GM12878 (cell line): ENCODE measurements around the gene TBC1D5. TPM values are rescaled to one million over a fixed set of nuclear protein-coding genes. Genes with fewer than 3 reads are reported as not detected.

Experiments
- BCL11A ChIP-seq: IDR thresholded peaks from 2 replicates; pipeline ENCODE4 v1.6.1; 2011; ENCODE audit warnings: low read depth, low read length
- CBFB ChIP-seq: IDR thresholded peaks from 2 replicates; pipeline ENCODE4 v1.6.1; 2016; ENCODE audit warnings: antibody characterized with exemption, low read depth
- CEBPB ChIP-seq, 2 experiments: fragments of 150-350 bp in 1 of 2; IDR thresholded peaks; 2 replicates each; pipeline ENCODE4 v1.6.1; 2012 to 2014; ENCODE audit warnings: low read depth in 2 of 2, low read length in 2 of 2, borderline replicate concordance in 1 of 2, inconsistent platforms in 1 of 2
- CREM ChIP-seq: IDR thresholded peaks from 2 replicates; pipeline ENCODE4 v1.6.1; 2014; ENCODE audit warnings: antibody characterized with exemption, low read depth
- DPF2 ChIP-seq: fragments of 450-650 bp; IDR thresholded peaks from 2 replicates; pipeline ENCODE4 v1.6.1; 2017; ENCODE audit warnings: mild to moderate bottlenecking
- EGR1 ChIP-seq, 2 experiments: IDR thresholded peaks; 1 replicate in 1 of 2; 2 replicates in 1 of 2; pipeline ENCODE4 v1.6.1; 2011 to 2012; ENCODE audit warnings: low read depth in 2 of 2, low read length in 2 of 2, borderline replicate concordance in 1 of 2, mild to moderate bottlenecking in 1 of 2, moderate library complexity in 1 of 2
- EP300 ChIP-seq, 2 experiments: fragments of 150-350 bp in 1 of 2; IDR thresholded peaks; 2 replicates each; pipeline ENCODE4 v1.6.1; 2011 to 2012; ENCODE audit warnings: low read depth in 2 of 2, low read length in 2 of 2, borderline replicate concordance in 1 of 2, improper control_type of control experiment in 1 of 2, inconsistent platforms in 1 of 2; ENCODE audit not compliant: control insufficient read depth in 1 of 2
- HSF1 ChIP-seq: fragments of 150-350 bp; IDR thresholded peaks from 2 replicates; pipeline ENCODE4 v1.6.1; 2014; ENCODE audit warnings: mild to moderate bottlenecking, low read depth, low read length
- IKZF1 ChIP-seq: fragments of 450-650 bp; conservative IDR thresholded peaks from 2 replicates; pipeline ENCODE4 v1.6.1; 2017; ENCODE audit warnings: antibody characterized with exemption, mild to moderate bottlenecking
- IKZF2 ChIP-seq, 2 experiments: fragments of 450-650 bp; IDR thresholded peaks; 2 replicates each; pipeline ENCODE4 v1.6.1; 2017; ENCODE audit warnings: mild to moderate bottlenecking in 2 of 2, moderate library complexity in 2 of 2
- IRF5 ChIP-seq: fragments of 450-650 bp; IDR thresholded peaks from 2 replicates; pipeline ENCODE4 v1.6.1; 2017; ENCODE audit warnings: borderline replicate concordance
- MLLT1 ChIP-seq: fragments of 450-650 bp; IDR thresholded peaks from 2 replicates; pipeline ENCODE4 v1.6.1; 2016; ENCODE audit warnings: mild to moderate bottlenecking
- MTA2 ChIP-seq: fragments of 450-650 bp; IDR thresholded peaks from 2 replicates; pipeline ENCODE4 v1.6.1; 2016; ENCODE audit warnings: low read depth, mild to moderate bottlenecking, moderate library complexity
- NBN ChIP-seq: fragments of 450-650 bp; IDR thresholded peaks from 2 replicates; pipeline ENCODE4 v1.6.1; 2016
- NFIC ChIP-seq: IDR thresholded peaks from 2 replicates; pipeline ENCODE4 v1.6.1; 2012; ENCODE audit warnings: low read depth, mild to moderate bottlenecking, inconsistent platforms, low read length, moderate library complexity
- POLR2AphosphoS2 ChIP-seq: IDR thresholded peaks from 2 replicates; pipeline ENCODE4 v1.6.1; 2011; ENCODE audit warnings: low read depth, mild to moderate bottlenecking, low read length, improper control_type of control experiment, moderate library complexity
- RCOR1 ChIP-seq: conservative IDR thresholded peaks from 2 replicates; pipeline ENCODE4 v1.6.1; 2012; ENCODE audit warnings: low read depth, low read length, improper control_type of control experiment
- RELB ChIP-seq: fragments of 450-650 bp; IDR thresholded peaks from 2 replicates; pipeline ENCODE4 v1.6.1; 2017; ENCODE audit warnings: low read depth, mild to moderate bottlenecking, moderate library complexity
- RUNX3 ChIP-seq: IDR thresholded peaks from 2 replicates; pipeline ENCODE4 v1.6.1; 2012; ENCODE audit warnings: low read length, inconsistent platforms
- polyA plus RNA-seq, 11 experiments: library from polyadenylated mRNA; depleted of rRNA in 4 of 11; unstranded in 6 of 11; stranded (reverse) in 5 of 11; fragments of >200 nt; fragmentation: Nextera tagmentation in 4 of 11; fragmentation: Illumina TruSeq in 1 of 11; extraction: Ambion mirVana in 4 of 11; extraction: Trizol in 1 of 11; gene quantifications; 1 replicate in 1 of 11; 2 replicates in 10 of 11; pipeline versions ENCODE4 v1.2.1 to v1.2.3, GENCODE V29; 2011 to 2016; ENCODE audit warnings: inconsistent platforms in 2 of 11, missing spikeins in 2 of 11, low read depth in 1 of 11
- total RNA-seq, 4 experiments: library from RNA; depleted of rRNA in 3 of 4; stranded (reverse); fragments of >200 nt in 3 of 4; fragmentation: Illumina TruSeq in 1 of 4; extraction: Trizol in 1 of 4; gene quantifications; 2 replicates each; pipeline versions ENCODE4 v1.2.1 to v1.2.3, GENCODE V29; 2013 to 2021
- TF ChIP-seq, protein P1 (sequence below): fragments of 450-650 bp; IDR thresholded peaks from 2 replicates; pipeline ENCODE4 v1.6.1; 2016; ENCODE audit warnings: mild to moderate bottlenecking
- TF ChIP-seq, protein P2 (sequence below): IDR thresholded peaks from 2 replicates; pipeline ENCODE4 v1.6.1; 2012; ENCODE audit warnings: low read length, inconsistent platforms

Gene TBC1D5
- total and polyA plus RNA-seq, 10 of the 15 experiments (the other 5 are each of a cell fraction or from before 2014, with no cell fraction given): 5.5 to 61.0 (median 43.8) TPM

GRCh38 chr3:17579289-17580031 is 163.0 kb downstream of the TBC1D5 start (continued):
- TF ChIP-seq RCOR1 (0 out of 2 replicates have a peak, but pooled peaks have one; percentile 53), HSF1 (no peak), EGR1 (IDR thresholded peaks at IDR 0.05; ENCODE audit: borderline replicate concordance in 1 of 2, low read depth in 2 of 2, low read length in 2 of 2) (no peak), NFIC (peak; percentile 93), IRF5 (no peak), CEBPB (IDR thresholded peaks at IDR 0.05; ENCODE audit: borderline replicate concordance in 1 of 2, low read depth in 2 of 2, low read length in 2 of 2) (peak in 1 of 2 experiments; percentile 50; a peak in 1 of 4 replicates), CREM (no peak), IKZF1 (peak; percentile 78), MTA2 (peak; percentile 86), EP300 (IDR thresholded peaks at IDR 0.05; ENCODE audit: borderline replicate concordance in 1 of 2, control insufficient read depth in 1 of 2, low read depth in 2 of 2, low read length in 2 of 2) (peak; percentile 31 to 67; a peak in 2 of 4 replicates), RUNX3 (peak; percentile 100), POLR2AphosphoS2 (no peak), IKZF2 (IDR thresholded peaks at IDR 0.05) (peak; percentile 79 to 88), BCL11A (peak; percentile 73; the same call in 1 of the 2 replicates), MLLT1 (peak; percentile 78), NBN (peak; percentile 48; the same call in 1 of the 2 replicates), RELB (peak; percentile 56), DPF2 (peak; percentile 89), CBFB (peak; percentile 95)
- TF ChIP-seq, protein P1, sequence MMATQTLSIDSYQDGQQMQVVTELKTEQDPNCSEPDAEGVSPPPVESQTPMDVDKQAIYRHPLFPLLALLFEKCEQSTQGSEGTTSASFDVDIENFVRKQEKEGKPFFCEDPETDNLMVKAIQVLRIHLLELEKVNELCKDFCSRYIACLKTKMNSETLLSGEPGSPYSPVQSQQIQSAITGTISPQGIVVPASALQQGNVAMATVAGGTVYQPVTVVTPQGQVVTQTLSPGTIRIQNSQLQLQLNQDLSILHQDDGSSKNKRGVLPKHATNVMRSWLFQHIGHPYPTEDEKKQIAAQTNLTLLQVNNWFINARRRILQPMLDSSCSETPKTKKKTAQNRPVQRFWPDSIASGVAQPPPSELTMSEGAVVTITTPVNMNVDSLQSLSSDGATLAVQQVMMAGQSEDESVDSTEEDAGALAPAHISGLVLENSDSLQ: 0 out of 2 replicates have a peak, but pooled peaks have one; percentile 5
- TF ChIP-seq, protein P2, sequence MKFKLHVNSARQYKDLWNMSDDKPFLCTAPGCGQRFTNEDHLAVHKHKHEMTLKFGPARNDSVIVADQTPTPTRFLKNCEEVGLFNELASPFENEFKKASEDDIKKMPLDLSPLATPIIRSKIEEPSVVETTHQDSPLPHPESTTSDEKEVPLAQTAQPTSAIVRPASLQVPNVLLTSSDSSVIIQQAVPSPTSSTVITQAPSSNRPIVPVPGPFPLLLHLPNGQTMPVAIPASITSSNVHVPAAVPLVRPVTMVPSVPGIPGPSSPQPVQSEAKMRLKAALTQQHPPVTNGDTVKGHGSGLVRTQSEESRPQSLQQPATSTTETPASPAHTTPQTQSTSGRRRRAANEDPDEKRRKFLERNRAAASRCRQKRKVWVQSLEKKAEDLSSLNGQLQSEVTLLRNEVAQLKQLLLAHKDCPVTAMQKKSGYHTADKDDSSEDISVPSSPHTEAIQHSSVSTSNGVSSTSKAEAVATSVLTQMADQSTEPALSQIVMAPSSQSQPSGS: peak; percentile 71
